Activated naive CD4-positive, alpha-beta T cell treated with anti-CD3 and anti-CD28 coated beads for 36 hours (primary cell): Measurements from ENCODE around the gene SCYGR8. TPM values are rescaled to one million over a fixed set of nuclear protein-coding genes. Genes with fewer than 3 reads are reported as not detected.

Experiments
- CTCF ChIA-PET: fragments of 350-600 bp; sonication (Branson Sonifier 250); formaldehyde crosslinking; loops from one replicate; lab custom pipeline; 2021; ENCODE audit warnings: antibody characterized with exemption; lab: Charles Lee
- DNase-seq: peaks from one replicate; pipeline ENCODE4 v3.0.0-alpha.2; 2020
- H3K27ac Mint-ChIP-seq: one replicate; pipeline ENCODE4 v1.8.0; 2021; ENCODE audit warnings: mild to moderate bottlenecking, mixed read lengths
- H3K27me3 Mint-ChIP-seq: one replicate; pipeline ENCODE4 v1.8.0; 2021; ENCODE audit warnings: low read depth, mixed read lengths
- H3K36me3 Mint-ChIP-seq: one replicate; pipeline ENCODE4 v1.8.0; 2021; ENCODE audit warnings: low read depth, mixed read lengths
- H3K4me1 Mint-ChIP-seq: one replicate; pipeline ENCODE4 v1.8.0; 2021; ENCODE audit warnings: low read depth, mixed read lengths
- H3K4me3 Mint-ChIP-seq: one replicate; pipeline ENCODE4 v1.8.0; 2021; ENCODE audit warnings: mild to moderate bottlenecking, moderate library complexity, mixed read lengths
- H3K9me3 Mint-ChIP-seq: one replicate; pipeline ENCODE4 v1.8.0; 2021; ENCODE audit warnings: mixed read lengths
- intact Hi-C: fragments of 100-400 bp; cut with micrococcal nuclease; formaldehyde crosslinking; loops from one replicate; pipeline ENCODE4 v1.15.1; 2023
- total RNA-seq, 2 experiments: library from RNA; stranded (reverse); gene quantifications; one replicate each; pipeline ENCODE4 v1.2.3, GENCODE V29; 2021

Gene SCYGR8
- total RNA-seq, 2 experiments from 2014 or later, result not detected

GRCh38 chr2:227766373-227766883 is 20.7 kb downstream of the SCYGR8 start:
- Mint-ChIP-seq H3K36me3 (no peaks in the 10 kb centered on the region), H3K27me3 (no peaks in the 10 kb centered on the region), H3K4me3 (no peak overlapping the region), H3K9me3 (no peaks in the 10 kb centered on the region), H3K27ac (no peak overlapping the region), H3K4me1 (no peaks in the 10 kb centered on the region)
- intact Hi-C loops, result loop anchor here (1.0 to 5.0 kb wide), 8 partner anchors 54 to 733 kb away; no protein-coding TSS in a partner anchor
- CTCF ChIA-PET, result interaction anchor here (0.5 to 3.9 kb wide), 64 partner anchors 9 to 645 kb away, joined by 3 to 50 read pairs (median 3); partner anchors contain the start of gene TM4SF20
- peak; percentile 78 for DNase-seq

GRCh38 chr2:227767830-227768229 is 22.1 kb downstream of the SCYGR8 start:
- CTCF ChIA-PET, result interaction anchor here (3.5 to 3.9 kb wide), 2 partner anchors 109 to 361 kb away, joined by 35 to 50 read pairs; no protein-coding TSS in a partner anchor
- intact Hi-C loops, result loop anchor here (2.0 to 5.0 kb wide), 3 partner anchors 56 to 529 kb away; no protein-coding TSS in a partner anchor
- H3K4me1 Mint-ChIP-seq, result no peaks in the 10 kb centered on the region
- H3K27me3 Mint-ChIP-seq, result no peaks in the 10 kb centered on the region
- no peak overlapping the region for H3K27ac Mint-ChIP-seq
- no peaks in the 10 kb centered on the region for H3K36me3 Mint-ChIP-seq
- H3K4me3 Mint-ChIP-seq, result no peak overlapping the region
- no peak for DNase-seq
- no peaks in the 10 kb centered on the region for H3K9me3 Mint-ChIP-seq

- Mint-ChIP-seq H3K27ac (no peak overlapping the region), H3K4me1 (peaks cover 17% of the 10 kb centered on the region), H3K27me3 (no peaks in the 10 kb centered on the region), H3K4me3 (no peak overlapping the region), H3K9me3 (no peaks in the 10 kb centered on the region), H3K36me3 (no peaks in the 10 kb centered on the region)
- CTCF ChIA-PET, result interaction anchor here (1.4 kb wide), 1 partner anchor 46 kb away, joined by 5 read pairs; no protein-coding TSS in a partner anchor
- intact Hi-C loops, result no loop called here
- DNase-seq, result no peak
These were observed 26.5 kb downstream of the SCYGR8 start for GRCh38 chr2:227772197-227772661.

GRCh38 chr2:227772932-227773331 is 27.2 kb downstream of the SCYGR8 start:
- no peak for DNase-seq
- H3K27ac Mint-ChIP-seq, result no peak overlapping the region
- H3K9me3 Mint-ChIP-seq, result no peaks in the 10 kb centered on the region
- no peak overlapping the region for H3K4me3 Mint-ChIP-seq
- peaks cover 17% of the 10 kb centered on the region for H3K4me1 Mint-ChIP-seq
- intact Hi-C loops, result no loop called here
- H3K36me3 Mint-ChIP-seq, result no peaks in the 10 kb centered on the region
- CTCF ChIA-PET, result interaction anchor here (2.0 kb wide), 1 partner anchor 11 kb away, joined by 9 read pairs; no protein-coding TSS in a partner anchor
- no peaks in the 10 kb centered on the region for H3K27me3 Mint-ChIP-seq

- intact Hi-C loops, result loop anchor here (1.0 kb wide), 2 partner anchors 88 to 110 kb away; no protein-coding TSS in a partner anchor
- Mint-ChIP-seq H3K4me1 (peaks cover 17% of the 10 kb centered on the region), H3K9me3 (no peaks in the 10 kb centered on the region), H3K27me3 (no peaks in the 10 kb centered on the region), H3K36me3 (no peaks in the 10 kb centered on the region), H3K4me3 (no peak overlapping the region), H3K27ac (peak overlapping the region; percentile 67)
- DNase-seq, result peak; percentile 14
- CTCF ChIA-PET, result interaction anchor here (0.5 to 2.0 kb wide), 9 partner anchors 9 to 116 kb away, joined by 3 to 12 read pairs (median 4); partner anchors contain the start of gene CCL20
These were observed 28.4 kb downstream of the SCYGR8 start for GRCh38 chr2:227774011-227774624.

- intact Hi-C loops, result loop anchor here (1.0 kb wide), 4 partner anchors 30 to 109 kb away; no protein-coding TSS in a partner anchor
- Mint-ChIP-seq H3K4me1 (peaks cover 17% of the 10 kb centered on the region), H3K27me3 (no peaks in the 10 kb centered on the region), H3K9me3 (no peaks in the 10 kb centered on the region), H3K4me3 (no peak overlapping the region), H3K36me3 (no peaks in the 10 kb centered on the region), H3K27ac (peak overlapping the region; percentile 67)
- CTCF ChIA-PET, result interaction anchor here (1.3 to 2.0 kb wide), 5 partner anchors 9 to 115 kb away, joined by 3 to 12 read pairs (median 4); partner anchors contain the start of gene CCL20
- no peak for DNase-seq
These were observed 29.5 kb downstream of the SCYGR8 start for GRCh38 chr2:227774895-227775842.

GRCh38 chr2:227780981-227781615 is 35.4 kb downstream of the SCYGR8 start:
- Mint-ChIP-seq H3K36me3 (no peaks in the 10 kb centered on the region), H3K9me3 (no peaks in the 10 kb centered on the region), H3K4me3 (no peak overlapping the region), H3K4me1 (peaks cover 10% of the 10 kb centered on the region), H3K27ac (no peak overlapping the region), H3K27me3 (peaks cover 2% of the 10 kb centered on the region)
- DNase-seq, result no peak
- intact Hi-C loops, result no loop called here
- CTCF ChIA-PET, result interaction anchor here (1.0 kb wide), 1 partner anchor 10 kb away, joined by 3 read pairs; no protein-coding TSS in a partner anchor

- intact Hi-C loops, result loop anchor here (2.0 kb wide), 1 partner anchor 37 kb away; no protein-coding TSS in a partner anchor
- Mint-ChIP-seq H3K4me3 (no peak overlapping the region), H3K9me3 (no peaks in the 10 kb centered on the region), H3K36me3 (no peaks in the 10 kb centered on the region), H3K4me1 (peaks cover 10% of the 10 kb centered on the region), H3K27ac (no peak overlapping the region), H3K27me3 (peaks cover 3% of the 10 kb centered on the region)
- CTCF ChIA-PET, result interaction anchor here (0.5 kb wide), 1 partner anchor 173 kb away, joined by 3 read pairs; no protein-coding TSS in a partner anchor
- DNase-seq, result no peak
These were observed 36.1 kb downstream of the SCYGR8 start for GRCh38 chr2:227781841-227782240.

- H3K27me3 Mint-ChIP-seq, result peaks cover 3% of the 10 kb centered on the region
- intact Hi-C loops, result loop anchor here (1.0 to 2.0 kb wide), 2 partner anchors 22 to 36 kb away; no protein-coding TSS in a partner anchor
- H3K9me3 Mint-ChIP-seq, result no peaks in the 10 kb centered on the region
- no peak overlapping the region for H3K4me3 Mint-ChIP-seq
- no peaks in the 10 kb centered on the region for H3K36me3 Mint-ChIP-seq
- H3K4me1 Mint-ChIP-seq, result peaks cover 10% of the 10 kb centered on the region
- DNase-seq, result no peak
- H3K27ac Mint-ChIP-seq, result no peak overlapping the region
- CTCF ChIA-PET, result interaction anchor here (0.8 to 2.7 kb wide), 4 partner anchors 9 to 97 kb away, joined by 3 to 9 read pairs (median 4); no protein-coding TSS in a partner anchor
These were observed 37.1 kb downstream of the SCYGR8 start for GRCh38 chr2:227782804-227783203.

- DNase-seq, result no peak
- Mint-ChIP-seq H3K27me3 (peaks cover 6% of the 10 kb centered on the region), H3K9me3 (no peaks in the 10 kb centered on the region), H3K4me3 (peak overlapping the region; percentile 49), H3K4me1 (peaks cover 10% of the 10 kb centered on the region), H3K36me3 (no peaks in the 10 kb centered on the region), H3K27ac (no peak overlapping the region)
- CTCF ChIA-PET, result interaction anchor here (0.6 to 2.7 kb wide), 7 partner anchors 10 to 758 kb away, joined by 3 to 9 read pairs (median 4); no protein-coding TSS in a partner anchor
- intact Hi-C loops, result loop anchor here (1.0 to 2.0 kb wide), 2 partner anchors 22 to 35 kb away; no protein-coding TSS in a partner anchor
These were observed 37.9 kb downstream of the SCYGR8 start for GRCh38 chr2:227783404-227784138.
